ENCODE data around the gene SAMD4A.
"Not testable (repeated sequence)": the region's sequence is repeated elsewhere in the genome, so short reads cannot be mapped to it uniquely, and the experiment has no call there.

SAMD4A gene

DNA sequence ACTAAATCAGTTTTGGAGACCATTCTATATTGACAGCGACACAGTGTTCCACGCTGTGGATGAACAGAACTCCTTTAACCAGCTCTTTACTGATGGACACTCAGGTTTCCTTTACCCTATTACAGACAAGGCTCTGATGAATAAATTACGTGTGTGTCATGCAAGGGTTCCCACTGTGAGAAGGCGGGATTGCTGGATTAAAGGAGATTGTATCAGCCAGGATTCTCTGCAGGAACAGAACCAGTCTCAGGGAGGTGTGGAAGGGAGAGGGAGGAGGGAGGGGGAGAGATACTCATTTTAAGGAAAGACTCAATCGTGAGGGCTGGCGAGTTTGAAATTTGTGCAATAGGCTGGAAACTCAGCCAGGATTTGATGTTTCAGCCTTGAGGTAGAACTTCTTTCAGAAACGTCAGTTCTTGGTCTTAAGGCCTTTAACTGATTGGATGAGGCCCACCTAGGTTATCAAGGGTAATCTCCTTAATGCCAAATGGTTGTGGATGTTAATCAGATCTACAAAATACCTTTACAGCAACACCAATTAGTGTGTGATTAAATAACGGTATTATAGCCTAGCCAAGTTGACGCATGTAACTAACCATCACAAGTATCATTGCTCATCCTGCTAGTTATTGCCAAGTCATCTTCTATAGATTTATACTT, 231.7 kb downstream of the SAMD4A start:
- H3F3A ChIP-seq (ENCODE audit: insufficient read depth) = no peaks in the 10 kb centered on the region
- TF ChIP-seq CTCF (IDR thresholded peaks at IDR 0.05; ENCODE audit: insufficient read depth, low read length, poor library complexity, severe bottlenecking) = no peak
- TF ChIP-seq EZH2phosphoT487 (conservative IDR thresholded peaks at IDR 0.05; ENCODE audit: low read length) = no peak
- no peak overlapping the region for H3K9ac ChIP-seq (ENCODE audit: low read length)
- no peaks in the 10 kb centered on the region for H4K20me1 ChIP-seq (ENCODE audit: low read depth, low read length)
- H3K4me2 ChIP-seq (ENCODE audit: low read depth, low read length, poor library complexity, severe bottlenecking) = no peak overlapping the region
- no peaks in the 10 kb centered on the region for H3K9me3 ChIP-seq (ENCODE audit: insufficient read depth, low read length)
- no peak overlapping the region for H2AFZ ChIP-seq (ENCODE audit: low read depth, low read length, severe bottlenecking)
- no peak overlapping the region for H3K27ac ChIP-seq (ENCODE audit: low read depth, low read length)
- H3K9me2 ChIP-seq (replicated peaks; ENCODE audit: insufficient read depth, low read length) = no peaks in the 10 kb centered on the region
- no peaks in the 10 kb centered on the region for H3K79me2 ChIP-seq (ENCODE audit: insufficient read depth, low read length)
- H3K27me3 ChIP-seq (ENCODE audit: low read length) = peaks cover 4% of the 10 kb centered on the region; the same call in 1 of the 2 replicates
- H3K4me3 ChIP-seq (ENCODE audit: insufficient read depth, low read length, poor library complexity, severe bottlenecking) = no peak overlapping the region
- no peaks in the 10 kb centered on the region for H3K36me3 ChIP-seq (ENCODE audit: low read length)

GRCh38 chr14:54801482-54801881, 234.6 kb downstream of the SAMD4A start:
- H3K79me2 ChIP-seq (ENCODE audit: insufficient read depth, low read length); H3F3A ChIP-seq (ENCODE audit: insufficient read depth); H3K9me3 ChIP-seq (ENCODE audit: insufficient read depth, low read length); H3K4me2 ChIP-seq (ENCODE audit: low read depth, low read length, poor library complexity, severe bottlenecking); H3K27ac ChIP-seq (ENCODE audit: low read depth, low read length); H2AFZ ChIP-seq (ENCODE audit: low read depth, low read length, severe bottlenecking); H3K9ac ChIP-seq (ENCODE audit: low read length); H3K9me2 ChIP-seq (replicated peaks; ENCODE audit: insufficient read depth, low read length); H3K36me3 ChIP-seq (ENCODE audit: low read length); H4K20me1 ChIP-seq (ENCODE audit: low read depth, low read length); H3K4me3 ChIP-seq (ENCODE audit: insufficient read depth, low read length, poor library complexity, severe bottlenecking); H3K27me3 ChIP-seq (ENCODE audit: low read length): not testable (repeated sequence)

DNA sequence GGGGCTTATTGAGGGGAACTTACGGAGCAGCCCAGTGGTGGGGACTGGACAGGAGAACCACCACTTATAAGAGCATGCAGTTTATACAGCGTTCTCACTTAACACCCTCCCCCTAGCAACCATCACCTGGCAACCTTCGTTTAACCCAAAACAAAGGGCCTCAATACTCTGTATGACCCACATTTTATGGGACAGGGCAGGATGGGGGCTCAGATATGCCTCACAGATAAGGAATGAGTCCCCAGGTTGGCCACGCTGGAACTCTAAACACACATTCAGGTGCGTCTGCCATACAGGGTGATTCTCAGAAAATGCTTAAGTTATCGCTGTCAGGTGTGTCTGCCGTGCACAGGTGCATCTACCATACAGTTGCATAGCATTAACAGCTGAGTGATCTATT, 236.5 kb downstream of the SAMD4A start:
- Histone ChIP-seq H3K4me2 (ENCODE audit: low read depth, low read length, poor library complexity, severe bottlenecking) (no peak overlapping the region), H3K9me3 (ENCODE audit: insufficient read depth, low read length) (no peaks in the 10 kb centered on the region), H3K27me3 (ENCODE audit: low read length) (no peaks in the 10 kb centered on the region), H3K9ac (ENCODE audit: low read length) (no peak overlapping the region), H3K79me2 (ENCODE audit: insufficient read depth, low read length) (no peaks in the 10 kb centered on the region), H2AFZ (ENCODE audit: low read depth, low read length, severe bottlenecking) (no peak overlapping the region), H3K36me3 (ENCODE audit: low read length) (no peaks in the 10 kb centered on the region), H3F3A (ENCODE audit: insufficient read depth) (no peaks in the 10 kb centered on the region), H3K4me3 (ENCODE audit: insufficient read depth, low read length, poor library complexity, severe bottlenecking) (no peak overlapping the region), H4K20me1 (ENCODE audit: low read depth, low read length) (no peaks in the 10 kb centered on the region), H3K9me2 (replicated peaks; ENCODE audit: insufficient read depth, low read length) (no peaks in the 10 kb centered on the region), H3K27ac (ENCODE audit: low read depth, low read length) (no peak overlapping the region)
- TF ChIP-seq CTCF (IDR thresholded peaks at IDR 0.05; ENCODE audit: insufficient read depth, low read length, poor library complexity, severe bottlenecking) (no peak), EZH2phosphoT487 (conservative IDR thresholded peaks at IDR 0.05; ENCODE audit: low read length) (no peak)

DNA sequence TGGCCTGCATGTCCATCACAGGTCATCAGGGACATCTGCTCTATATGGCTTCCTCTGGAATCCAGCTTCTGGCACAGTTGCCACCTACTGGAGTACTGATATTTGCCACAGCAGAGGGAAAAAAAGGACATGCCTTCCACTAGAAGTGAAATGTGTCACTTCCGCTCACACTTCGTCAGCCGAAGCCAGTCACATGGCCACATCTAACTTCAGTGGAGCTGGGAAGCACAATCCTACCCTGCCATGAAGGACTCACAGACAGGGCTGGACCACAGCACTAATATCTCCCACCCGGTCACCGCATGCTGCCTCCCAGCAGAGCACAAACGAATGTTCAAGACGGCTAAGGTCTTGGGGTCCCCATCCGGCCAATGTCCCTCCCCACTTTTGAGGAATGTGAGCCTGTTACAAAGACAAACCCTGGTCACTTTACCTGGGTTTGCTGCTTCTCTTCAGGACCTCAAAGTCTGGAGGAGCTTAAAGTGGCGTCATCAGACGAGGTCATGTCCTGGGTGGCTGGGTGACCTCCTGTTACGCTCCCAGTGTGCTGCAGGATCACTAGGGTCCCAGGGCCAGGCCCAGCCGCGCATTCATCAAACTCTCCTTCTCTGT, 237.1 kb downstream of the SAMD4A start:
- no peak overlapping the region for H2AFZ ChIP-seq (ENCODE audit: low read depth, low read length, severe bottlenecking)
- no peaks in the 10 kb centered on the region for H4K20me1 ChIP-seq (ENCODE audit: low read depth, low read length)
- no peaks in the 10 kb centered on the region for H3K36me3 ChIP-seq (ENCODE audit: low read length)
- no peak overlapping the region for H3K4me3 ChIP-seq (ENCODE audit: insufficient read depth, low read length, poor library complexity, severe bottlenecking)
- H3K9me2 ChIP-seq (replicated peaks; ENCODE audit: insufficient read depth, low read length) = no peaks in the 10 kb centered on the region
- H3K4me2 ChIP-seq (ENCODE audit: low read depth, low read length, poor library complexity, severe bottlenecking) = no peak overlapping the region
- no peak overlapping the region for H3K27ac ChIP-seq (ENCODE audit: low read depth, low read length)
- no peaks in the 10 kb centered on the region for H3F3A ChIP-seq (ENCODE audit: insufficient read depth)
- H3K9ac ChIP-seq (ENCODE audit: low read length) = no peak overlapping the region
- no peaks in the 10 kb centered on the region for H3K9me3 ChIP-seq (ENCODE audit: insufficient read depth, low read length)
- TF ChIP-seq EZH2phosphoT487 (conservative IDR thresholded peaks at IDR 0.05; ENCODE audit: low read length) = no peak
- no peak for TF ChIP-seq CTCF (IDR thresholded peaks at IDR 0.05; ENCODE audit: insufficient read depth, low read length, poor library complexity, severe bottlenecking)
- no peaks in the 10 kb centered on the region for H3K79me2 ChIP-seq (ENCODE audit: insufficient read depth, low read length)
- no peaks in the 10 kb centered on the region for H3K27me3 ChIP-seq (ENCODE audit: low read length)

All from SU-DHL-6 (cell line).